HepG2 (cell line): ENCODE results near the gene CHST3. TPM values are rescaled to one million over a fixed set of nuclear protein-coding genes. Genes with fewer than 3 reads are reported as not detected.

ENCODE experiments used
- FIP1L1 ChIP-seq: fragments of 200-400 bp; formaldehyde crosslinking; IDR thresholded peaks from 2 replicates; pipeline ENCODE4 v1.6.1; 2018; ENCODE audit warnings: low read depth, mild to moderate bottlenecking, low read length, moderate library complexity, borderline replicate concordance; ENCODE audit not compliant: insufficient read depth
- FOXO1 ChIP-seq: sonication (generic); formaldehyde crosslinking; IDR thresholded peaks from 2 replicates; pipeline ENCODE4 v1.4.0; 2020; ENCODE audit warnings: missing genetic modification reagents
- IRF9 ChIP-seq: sonication (generic); formaldehyde crosslinking; IDR thresholded peaks from 2 replicates; pipeline ENCODE4 v1.8.0; 2022; ENCODE audit warnings: missing genetic modification reagents, mild to moderate bottlenecking, borderline replicate concordance
- JUND ChIP-seq: sonication (generic); formaldehyde crosslinking; IDR thresholded peaks from 2 replicates; pipeline ENCODE4 v1.8.0; 2022; ENCODE audit warnings: mild to moderate bottlenecking, missing genetic modification reagents
- KDM3A ChIP-seq: IDR thresholded peaks from 2 replicates; pipeline ENCODE4 v1.6.1; 2018; ENCODE audit warnings: low read depth, missing compliant biosample characterization
- KLF16 ChIP-seq, 2 experiments: sonication (generic) in 1 of 2; formaldehyde crosslinking in 1 of 2; IDR thresholded peaks; 2 replicates each; pipeline versions ENCODE4 v1.6.1 to v1.8.0; 2016 to 2023; ENCODE audit warnings: missing genetic modification reagents in 2 of 2, missing compliant biosample characterization in 1 of 2
- MIER3 ChIP-seq: IDR thresholded peaks from 2 replicates; pipeline ENCODE4 v1.6.1; 2016; ENCODE audit warnings: missing compliant biosample characterization, borderline replicate concordance
- NR2F1 ChIP-seq, 2 experiments: fragments of 450-650 bp in 1 of 2; formaldehyde crosslinking in 1 of 2; IDR thresholded peaks; 2 replicates each; pipeline versions ENCODE4 v1.5.0 to v1.6.1; 2016 to 2020; ENCODE audit warnings: mild to moderate bottlenecking in 1 of 2, missing compliant biosample characterization in 1 of 2, missing genetic modification reagents in 1 of 2, moderate library complexity in 1 of 2
- RBM39 ChIP-seq: fragments of 200-400 bp; formaldehyde crosslinking; IDR thresholded peaks from one replicate; pipeline ENCODE4 v1.6.1; 2018; ENCODE audit warnings: antibody characterized with exemption, mild to moderate bottlenecking, low read depth, low read length; ENCODE audit not compliant: poor library complexity, severe bottlenecking
- REST ChIP-seq, 2 experiments: IDR thresholded peaks; 2 replicates each; pipeline ENCODE4 v1.6.1; 2011 to 2012; ENCODE audit warnings: low read length in 2 of 2, borderline replicate concordance in 1 of 2, low read depth in 1 of 2, mild to moderate bottlenecking in 1 of 2, moderate library complexity in 1 of 2
- STAT5B ChIP-seq: sonication (generic); formaldehyde crosslinking; IDR thresholded peaks from 2 replicates; pipeline ENCODE4 v1.4.0; 2020; ENCODE audit warnings: missing genetic modification reagents
- STAT6 ChIP-seq: sonication (generic); formaldehyde crosslinking; IDR thresholded peaks from 2 replicates; pipeline ENCODE4 v1.4.0; 2020; ENCODE audit warnings: missing genetic modification reagents, mild to moderate bottlenecking, borderline replicate concordance
- TCF12 ChIP-seq, 2 experiments: fragments of 450-650 bp in 1 of 2; sonication (generic) in 1 of 2; formaldehyde crosslinking in 1 of 2; IDR thresholded peaks; 2 replicates each; pipeline versions ENCODE4 v1.6.1 to v1.8.0; 2017 to 2022; ENCODE audit warnings: antibody characterized with exemption in 1 of 2, mild to moderate bottlenecking in 1 of 2, missing genetic modification reagents in 1 of 2, moderate library complexity in 1 of 2
- TCF7 ChIP-seq: sonication (generic); IDR thresholded peaks from 2 replicates; pipeline ENCODE4 v1.6.1; 2016; ENCODE audit warnings: antibody characterized with exemption, low read depth
- ZFP36L1 ChIP-seq: sonication (generic); formaldehyde crosslinking; IDR thresholded peaks from 2 replicates; pipeline ENCODE4 v1.8.0; 2022; ENCODE audit warnings: mild to moderate bottlenecking, missing genetic modification reagents, moderate library complexity
- ZFP37 ChIP-seq: sonication (generic); formaldehyde crosslinking; IDR thresholded peaks from 2 replicates; pipeline ENCODE4 v1.4.0; 2020; ENCODE audit warnings: missing genetic modification reagents, borderline replicate concordance
- ZFP41 ChIP-seq: sonication (generic); formaldehyde crosslinking; IDR thresholded peaks from 2 replicates; pipeline ENCODE4 v1.4.0; 2020; ENCODE audit warnings: mild to moderate bottlenecking, missing genetic modification reagents, borderline replicate concordance
- ZNF567 ChIP-seq: sonication (generic); formaldehyde crosslinking; IDR thresholded peaks from 2 replicates; pipeline ENCODE4 v1.8.1; 2023; ENCODE audit warnings: mild to moderate bottlenecking, missing genetic modification reagents, borderline replicate concordance
- ZSCAN5A ChIP-seq: sonication (generic); formaldehyde crosslinking; IDR thresholded peaks from 2 replicates; pipeline ENCODE4 v1.8.0; 2022; ENCODE audit warnings: mild to moderate bottlenecking, missing genetic modification reagents, borderline replicate concordance
- polyA plus RNA-seq, 8 experiments: library from polyadenylated mRNA; depleted of rRNA in 3 of 8; stranded (reverse) in 7 of 8; unstranded in 1 of 8; fragments of >200 nt; fragmentation: Illumina TruSeq in 4 of 8; extraction: Trizol in 4 of 8; gene quantifications; 2 replicates each; pipeline versions ENCODE4 v1.2.1 to v1.2.3, GENCODE V29; 2011 to 2016; ENCODE audit warnings: low read depth in 4 of 8, missing spikeins in 1 of 8, mixed read lengths in 1 of 8; ENCODE audit not compliant: insufficient read depth in 1 of 8
- total RNA-seq, 5 experiments: library from RNA; depleted of rRNA; stranded (reverse); fragments of >200 nt; fragmentation: Illumina TruSeq; extraction: Trizol; gene quantifications; 2 replicates each; pipeline ENCODE4 v1.2.3, GENCODE V29; 2016; ENCODE audit warnings: low read depth in 1 of 5

CHST3 gene
- total and polyA plus RNA-seq, 2 of the 13 experiments (the other 11 are each of a cell fraction or from before 2014, with no cell fraction given) = 7.2 to 18.7 TPM

- TF ChIP-seq ZFP37 (CRISPR knock-in tag) (0 out of 2 replicates have a peak, but pooled peaks have one; percentile 40), TCF7 (no peak), MIER3 (no peak), KDM3A (CRISPR knock-in tag) (no peak), IRF9 (CRISPR knock-in tag) (no peak), ZNF567 (CRISPR knock-in tag) (no peak), STAT5B (CRISPR knock-in tag) (no peak), RBM39 (no peak), STAT6 (peak; percentile 40; the same call in 1 of the 2 replicates), REST (IDR thresholded peaks at IDR 0.05; ENCODE audit: borderline replicate concordance in 1 of 2, low read depth in 1 of 2, low read length in 2 of 2) (no peak), FIP1L1 (no peak), TCF12 (IDR thresholded peaks at IDR 0.05) (no peak), TCF12 (CRISPR knock-in tag; IDR thresholded peaks at IDR 0.05) (no peak), ZSCAN5A (CRISPR knock-in tag) (no peak), ZFP36L1 (CRISPR knock-in tag) (no peak; the same call in 1 of the 2 replicates), FOXO1 (CRISPR knock-in tag) (0 out of 2 replicates have a peak, but pooled peaks have one; percentile 12), KLF16 (CRISPR knock-in tag; IDR thresholded peaks at IDR 0.05) (no peak), NR2F1 (CRISPR knock-in tag; IDR thresholded peaks at IDR 0.05) (no peak), JUND (no peak), ZFP41 (CRISPR knock-in tag) (no peak; the same call in none of the 2 replicates)
These were observed 734 bp downstream of the CHST3 start (continued) for GRCh38 chr10:71964743-71965515.
